SK-N-SH treated with all-trans-retinoic acid at 6 μM for 48 hours (cell line): ENCODE measurements around the gene ENTPD1.

ENCODE experiments used
- ATAC-seq: fragments of 200-7000 bp; cut with Tn5 transposase; 3 replicates; pipeline ENCODE4 v1.9.1; 2020; ENCODE audit warnings: mild to moderate bottlenecking, moderate library complexity
- ARNTL ChIP-seq: fragments of 450-650 bp; formaldehyde crosslinking; IDR thresholded peaks from 2 replicates; pipeline ENCODE4 v1.5.0; 2020; ENCODE audit warnings: low read depth, mild to moderate bottlenecking, moderate library complexity, borderline replicate concordance
- BACH2 ChIP-seq: fragments of 250-450 bp; sonication (Bioruptor Pico); IDR thresholded peaks from 2 replicates; pipeline ENCODE4 v1.9.0; 2021; ENCODE audit warnings: mild to moderate bottlenecking, borderline replicate concordance
- CREB5 ChIP-seq: fragments of 250-450 bp; sonication (Bioruptor Pico); IDR thresholded peaks from 2 replicates; pipeline ENCODE4 v1.5.1; 2020; ENCODE audit warnings: low read depth, mild to moderate bottlenecking, moderate library complexity
- CSDC2 ChIP-seq: fragments of 250-450 bp; sonication (Bioruptor Pico); IDR thresholded peaks from 2 replicates; pipeline ENCODE4 v1.5.0; 2020; ENCODE audit warnings: mild to moderate bottlenecking, moderate library complexity
- CSRNP3 ChIP-seq: fragments of 250-450 bp; sonication (Bioruptor Pico); IDR thresholded peaks from 2 replicates; pipeline ENCODE4 v1.5.1; 2021; ENCODE audit warnings: mild to moderate bottlenecking, moderate library complexity
- ESRRG ChIP-seq: fragments of 250-450 bp; sonication (Bioruptor Pico); IDR thresholded peaks from 2 replicates; pipeline ENCODE4 v1.6.1; 2021; ENCODE audit warnings: mild to moderate bottlenecking
- GLIS3 ChIP-seq: fragments of 250-450 bp; sonication (Bioruptor Pico); IDR thresholded peaks from 2 replicates; pipeline ENCODE4 v1.5.0; 2020; ENCODE audit warnings: mild to moderate bottlenecking, moderate library complexity
- ISL1 ChIP-seq: fragments of 250-450 bp; sonication (Bioruptor Pico); IDR thresholded peaks from 2 replicates; pipeline ENCODE4 v2.1.2; 2022; ENCODE audit warnings: mild to moderate bottlenecking, moderate library complexity
- OSR1 ChIP-seq: fragments of 250-450 bp; sonication (Bioruptor Pico); IDR thresholded peaks from 2 replicates; pipeline ENCODE4 v1.8.0; 2022; ENCODE audit warnings: moderate library complexity, mild to moderate bottlenecking, inconsistent platforms
- PATZ1 ChIP-seq: fragments of 250-450 bp; sonication (Bioruptor Pico); IDR thresholded peaks from 2 replicates; pipeline ENCODE4 v1.8.0; 2020; ENCODE audit warnings: mild to moderate bottlenecking, moderate library complexity, borderline replicate concordance
- POU6F1 ChIP-seq: fragments of 250-450 bp; sonication (Bioruptor Pico); IDR thresholded peaks from 2 replicates; pipeline ENCODE4 v1.8.0; 2021; ENCODE audit warnings: low read depth, mild to moderate bottlenecking, moderate library complexity, borderline replicate concordance
- PPARA ChIP-seq: fragments of 250-450 bp; sonication (Bioruptor Pico); IDR thresholded peaks from 2 replicates; pipeline ENCODE4 v1.5.0; 2020; ENCODE audit warnings: mild to moderate bottlenecking, borderline replicate concordance
- RARB ChIP-seq: fragments of 250-450 bp; sonication (Bioruptor Pico); IDR thresholded peaks from 2 replicates; pipeline ENCODE4 v1.8.0; 2021; ENCODE audit warnings: mild to moderate bottlenecking, moderate library complexity
- SNAI2 ChIP-seq: fragments of 250-450 bp; sonication (Bioruptor Pico); IDR thresholded peaks from 2 replicates; pipeline ENCODE4 v1.5.0; 2020; ENCODE audit warnings: mild to moderate bottlenecking, moderate library complexity
- TCF4 ChIP-seq: fragments of 250-450 bp; sonication (Bioruptor Pico); IDR thresholded peaks from 2 replicates; pipeline ENCODE4 v1.8.0; 2021; ENCODE audit warnings: mild to moderate bottlenecking, moderate library complexity, borderline replicate concordance
- TOX ChIP-seq: fragments of 250-450 bp; sonication (Bioruptor Pico); IDR thresholded peaks from 2 replicates; pipeline ENCODE4 v1.8.0; 2021; ENCODE audit warnings: mild to moderate bottlenecking, moderate library complexity, borderline replicate concordance
- ZC3H10 ChIP-seq: fragments of 250-450 bp; sonication (Bioruptor Pico); IDR thresholded peaks from 2 replicates; pipeline ENCODE4 v1.5.1; 2021; ENCODE audit warnings: mild to moderate bottlenecking, moderate library complexity
- ZFP3 ChIP-seq: fragments of 250-450 bp; sonication (Bioruptor Pico); IDR thresholded peaks from 2 replicates; pipeline ENCODE4 v1.5.0; 2020; ENCODE audit warnings: mild to moderate bottlenecking, moderate library complexity
- ZFP30 ChIP-seq: fragments of 450-650 bp; formaldehyde crosslinking; IDR thresholded peaks from 2 replicates; pipeline ENCODE4 v1.5.0; 2022; ENCODE audit warnings: mild to moderate bottlenecking, moderate library complexity
- ZNF70 ChIP-seq: fragments of 450-650 bp; formaldehyde crosslinking; IDR thresholded peaks from 2 replicates; pipeline ENCODE4 v1.5.0; 2020; ENCODE audit warnings: mild to moderate bottlenecking, moderate library complexity
- ZNF8 ChIP-seq: fragments of 450-650 bp; formaldehyde crosslinking; IDR thresholded peaks from 2 replicates; pipeline ENCODE4 v1.5.0; 2020; ENCODE audit warnings: mild to moderate bottlenecking, moderate library complexity

The ENTPD1 gene

GRCh38 chr10:95907456-95908253 is 151.7 kb downstream of the ENTPD1 start, which contains the start of gene CC2D2B:
Gene CC2D2B, plus strand, starts transcription at chr10:95907975. Its CDS starts 3,349 bp downstream, at chr10:95911324.
- TF ChIP-seq GLIS3 (CRISPR knock-in tag) = no peak
- no peak for TF ChIP-seq OSR1 (CRISPR knock-in tag)
- TF ChIP-seq POU6F1 (CRISPR knock-in tag) = no peak
- no peak for TF ChIP-seq PATZ1 (CRISPR knock-in tag)
- no peak for TF ChIP-seq ISL1 (CRISPR knock-in tag)
- no peak for TF ChIP-seq BACH2
- no peak for TF ChIP-seq CREB5 (CRISPR knock-in tag)
- TF ChIP-seq ESRRG (CRISPR knock-in tag) = no peak
- no peak for TF ChIP-seq CSDC2 (CRISPR knock-in tag)
- TF ChIP-seq SNAI2 (CRISPR knock-in tag) = no peak
- TF ChIP-seq ZNF8 (CRISPR knock-in tag) = no peak
- TF ChIP-seq PPARA (CRISPR knock-in tag) = no peak
- TF ChIP-seq TCF4 = no peak
- TF ChIP-seq TOX (CRISPR knock-in tag) = no peak
- no peak for TF ChIP-seq ZFP3 (CRISPR knock-in tag)
- no peak for TF ChIP-seq RARB (CRISPR knock-in tag)
- no peak for TF ChIP-seq ZFP30 (CRISPR knock-in tag)
- TF ChIP-seq, all 23 proteins: peak for 0
- ATAC-seq = peak; percentile 96

GRCh38 chr10:95908450-95908849 is 152.5 kb downstream of the ENTPD1 start:
- no peak for ATAC-seq

More at GRCh38 chr10:95908450-95908849, 152.5 kb downstream of the ENTPD1 start:
- TF ChIP-seq TCF4 (no peak), TOX (CRISPR knock-in tag) (no peak), ZNF70 (CRISPR knock-in tag) (no peak), PPARA (CRISPR knock-in tag) (no peak), ARNTL (CRISPR knock-in tag) (no peak), GLIS3 (CRISPR knock-in tag) (no peak), ZFP30 (CRISPR knock-in tag) (no peak), ZC3H10 (no peak), OSR1 (CRISPR knock-in tag) (no peak), ZNF8 (CRISPR knock-in tag) (no peak), POU6F1 (CRISPR knock-in tag) (no peak), ZFP3 (CRISPR knock-in tag) (no peak), SNAI2 (CRISPR knock-in tag) (no peak), CSRNP3 (CRISPR knock-in tag) (no peak), CREB5 (CRISPR knock-in tag) (no peak)
- TF ChIP-seq, all 23 proteins: peak for 0
